Kidney capillary endothelial cell (primary cell): Measurements from ENCODE around the gene SLCO2A1.

Experiments
- DNase-seq: peaks from one replicate; pipeline ENCODE4 v3.0.0-alpha.2; 2018; ENCODE audit warnings: low spot score

The SLCO2A1 gene

DNA sequence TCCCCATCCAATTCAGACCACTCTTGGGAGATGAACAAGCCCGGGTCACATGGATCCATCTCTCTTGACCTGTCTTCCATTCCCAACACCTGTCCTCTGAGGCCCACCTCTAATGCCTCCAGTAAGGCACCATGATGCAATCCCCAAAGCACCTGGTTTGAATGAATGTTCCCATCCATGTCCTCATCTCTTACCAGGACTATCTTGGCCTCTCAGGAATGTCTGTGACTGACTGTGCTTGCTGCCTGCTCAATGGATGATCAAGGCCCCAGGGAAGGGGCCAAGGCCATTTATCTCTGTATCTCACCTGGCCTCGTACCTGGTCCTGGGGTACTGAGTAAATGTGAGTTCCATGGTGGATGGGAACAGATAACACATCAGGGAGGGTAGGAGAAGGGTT, 49.7 kb downstream of the SLCO2A1 start:
- DNase-seq, result no peak

- DNase-seq, result no peak
These were observed 50.2 kb downstream of the SLCO2A1 start for GRCh38 chr3:133979553-133979952.

DNA sequence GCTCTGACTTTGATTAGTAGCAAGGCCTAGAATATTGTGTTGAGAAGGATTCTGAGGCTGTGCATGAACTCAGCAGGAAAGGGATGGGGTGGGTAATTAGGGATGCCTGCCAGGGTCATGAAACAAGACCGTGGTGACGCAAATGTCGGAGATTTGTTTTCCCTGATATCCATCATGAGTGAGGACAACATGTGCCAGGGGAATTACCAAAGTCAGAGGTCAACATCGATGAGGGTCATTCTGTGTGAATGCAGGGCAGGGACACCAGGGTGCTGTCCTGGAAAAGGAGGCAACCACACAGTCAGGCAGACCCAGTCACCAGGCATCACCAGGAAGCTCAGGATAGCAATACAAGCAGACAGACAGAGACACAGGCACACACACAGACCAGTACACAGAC, 52.2 kb downstream of the SLCO2A1 start:
- DNase-seq, result no peak

GRCh38 chr3:133973249-133973980, 56.3 kb downstream of the SLCO2A1 start:
- no peak for DNase-seq

GRCh38 chr3:133972156-133972555, 57.6 kb downstream of the SLCO2A1 start:
- DNase-seq, result no peak

GRCh38 chr3:133970916-133971315, 58.8 kb downstream of the SLCO2A1 start:
- no peak for DNase-seq

- no peak for DNase-seq
These were observed 59.4 kb downstream of the SLCO2A1 start for GRCh38 chr3:133970339-133970738.

DNA sequence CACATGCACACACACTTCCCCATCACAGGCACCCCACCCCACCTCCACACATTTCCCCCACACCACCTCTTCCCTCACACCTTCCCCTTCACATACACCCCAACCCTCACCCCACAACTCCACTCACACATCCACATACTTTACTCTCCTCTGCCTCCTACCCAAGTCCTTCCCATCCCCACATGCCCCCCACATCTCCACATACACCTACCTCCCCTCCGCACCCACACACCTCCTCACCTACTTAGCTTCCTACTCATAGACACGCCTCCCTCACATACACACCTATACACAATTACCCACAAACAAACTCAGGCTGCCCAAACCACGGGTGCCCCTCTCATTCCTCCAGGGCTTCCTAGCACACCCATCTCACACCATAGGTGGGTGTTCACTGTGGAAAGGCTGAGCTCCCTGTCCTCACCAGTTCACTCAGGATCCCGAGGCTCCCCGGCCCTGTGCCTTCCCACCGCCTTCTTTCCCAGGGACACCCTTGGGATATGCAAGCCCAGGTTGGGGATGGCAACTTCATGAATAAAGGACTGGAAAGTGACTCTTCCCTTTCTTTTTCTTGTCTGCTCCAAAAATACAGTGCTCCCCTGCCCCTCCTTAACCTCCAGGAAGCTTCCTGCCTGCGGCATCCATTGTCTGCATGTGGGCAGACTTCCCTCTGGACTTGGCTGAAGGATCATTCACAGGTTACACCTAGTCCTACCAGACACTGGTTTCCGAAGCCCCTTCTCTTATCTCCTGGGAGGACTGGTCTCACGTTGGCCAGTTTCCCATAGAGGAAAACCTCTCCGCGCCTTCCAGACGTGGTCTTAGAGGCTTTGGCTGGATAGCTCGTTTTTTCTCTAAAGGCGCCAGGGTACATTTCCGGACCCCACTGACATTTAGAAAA, 61.5 kb downstream of the SLCO2A1 start:
- DNase-seq, result no peak

- DNase-seq, result no peak
These were observed 62.8 kb downstream of the SLCO2A1 start for GRCh38 chr3:133966954-133967353.

GRCh38 chr3:133965906-133966305, 63.8 kb downstream of the SLCO2A1 start:
- no peak for DNase-seq

- peak; percentile 43 for DNase-seq
These were observed 64.6 kb downstream of the SLCO2A1 start for GRCh38 chr3:133965013-133965570.

GRCh38 chr3:133964547-133964946, 65.2 kb downstream of the SLCO2A1 start:
- no peak for DNase-seq

DNA sequence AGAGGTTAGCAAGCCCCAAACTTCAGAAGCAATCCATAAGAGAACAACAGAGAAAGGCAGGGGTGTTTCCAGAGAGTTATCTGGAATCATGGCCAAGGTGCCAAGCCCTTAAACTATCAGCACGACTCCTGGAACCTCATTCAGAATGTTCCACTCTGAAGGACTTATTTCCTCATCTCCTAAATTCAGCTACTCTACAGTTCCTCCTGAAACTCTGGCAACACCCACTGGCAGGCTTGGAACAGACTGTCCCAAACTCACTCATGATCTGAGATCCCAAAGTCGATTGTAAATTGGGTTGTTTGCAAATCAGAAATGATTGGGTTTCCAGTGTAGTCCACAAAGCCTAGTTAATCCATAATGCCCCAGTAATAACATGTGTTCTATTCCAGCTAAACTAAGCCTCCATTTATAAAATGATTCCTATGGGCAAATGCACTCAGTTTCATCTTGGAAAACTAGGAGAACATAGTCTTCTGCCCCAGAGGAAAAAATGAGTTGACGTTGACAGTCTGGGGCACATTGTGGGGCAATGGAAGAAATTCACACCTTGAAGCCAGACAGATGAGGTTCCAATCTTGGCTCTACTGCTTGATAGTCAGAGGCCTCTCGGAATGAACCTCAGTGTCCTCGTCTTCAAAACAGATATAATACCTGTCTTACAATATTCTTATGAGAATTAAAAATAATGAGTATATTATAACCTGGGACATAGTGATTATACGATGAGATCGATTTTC, 65.9 kb downstream of the SLCO2A1 start:
- DNase-seq, result no peak

GRCh38 chr3:133962849-133963248, 66.9 kb downstream of the SLCO2A1 start:
- no peak for DNase-seq

DNA sequence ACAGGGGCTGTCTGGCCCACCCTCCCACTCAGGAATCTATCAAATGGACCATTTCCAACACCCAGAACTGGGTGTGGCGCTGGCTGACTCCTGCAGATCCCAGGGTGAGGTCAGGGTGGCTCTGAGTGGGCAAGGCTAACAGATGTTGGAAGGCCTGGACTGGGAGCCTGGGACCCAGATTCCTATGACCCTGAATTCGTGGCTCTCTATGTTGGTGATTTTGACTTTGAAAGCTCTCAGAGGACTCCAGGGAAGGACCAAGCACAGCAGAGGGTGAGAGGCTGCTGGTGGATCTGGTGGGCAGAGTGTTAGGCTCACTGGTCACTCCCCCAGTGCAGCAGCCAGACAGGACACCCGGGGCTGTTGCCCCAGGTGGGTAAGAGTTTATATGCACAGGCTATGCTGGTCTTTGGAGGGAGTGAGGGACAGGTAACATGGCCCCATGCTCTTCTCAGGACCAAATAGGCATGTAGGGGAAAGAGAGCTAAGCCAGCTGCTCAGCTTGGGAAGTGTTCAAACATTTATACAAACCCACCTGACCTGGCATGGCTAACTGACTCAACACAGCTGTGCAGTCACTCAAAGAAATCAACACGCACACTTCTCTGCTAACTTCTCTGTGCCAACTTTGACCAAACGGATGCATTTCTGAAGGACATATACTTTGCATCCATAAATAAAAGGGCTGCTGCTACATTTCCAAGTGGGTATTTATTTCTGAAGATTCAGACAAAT, 71.5 kb downstream of the SLCO2A1 start:
- no peak for DNase-seq

GRCh38 chr3:133956982-133957381, 72.7 kb downstream of the SLCO2A1 start:
- no peak for DNase-seq

GRCh38 chr3:133956353-133956752, 73.4 kb downstream of the SLCO2A1 start:
- DNase-seq, result peak; percentile 69

- no peak for DNase-seq
These were observed 73.8 kb downstream of the SLCO2A1 start for GRCh38 chr3:133955892-133956291.

- no peak for DNase-seq
These were observed 74.9 kb downstream of the SLCO2A1 start for GRCh38 chr3:133954717-133955360.

GRCh38 chr3:133953297-133953696, 76.4 kb downstream of the SLCO2A1 start:
- DNase-seq, result no peak

GRCh38 chr3:133949438-133949837, 80.3 kb downstream of the SLCO2A1 start:
- peak; percentile 63 for DNase-seq
